Stimulated activated effector memory CD8-positive, alpha-beta T cell treated with anti-CD3 and anti-CD28 coated beads, Interleukin-12 subunit alpha, Interleukin-12 subunit beta, amount 100 ng/mL, for 72 hours (primary cell): ENCODE measurements around the gene HOXA6.

ENCODE experiments used
- ATAC-seq: fragments of 150-1000 bp; cut with Tn5 transposase; 2 replicates; pipeline ENCODE4 v1.10.0; 2021
- DNase-seq, 2 donors: peaks; one replicate each; pipeline ENCODE4 v3.0.0; 2021 to 2022; ENCODE audit warnings: low spot score in 2 of 2
- H3K27ac Mint-ChIP-seq: one replicate; pipeline ENCODE4 v1.8.0; 2022; ENCODE audit warnings: mild to moderate bottlenecking, mixed read lengths
- H3K36me3 Mint-ChIP-seq: one replicate; pipeline ENCODE4 v1.8.0; 2022; ENCODE audit warnings: mild to moderate bottlenecking, mixed read lengths
- H3K4me1 Mint-ChIP-seq: one replicate; pipeline ENCODE4 v1.8.0; 2022; ENCODE audit warnings: mixed read lengths
- H3K4me3 Mint-ChIP-seq: one replicate; pipeline ENCODE4 v1.8.0; 2022; ENCODE audit warnings: mild to moderate bottlenecking, mixed read lengths
- H3K9me3 Mint-ChIP-seq: one replicate; pipeline ENCODE4 v1.8.0; 2022; ENCODE audit warnings: mixed read lengths

The HOXA6 gene

DNA sequence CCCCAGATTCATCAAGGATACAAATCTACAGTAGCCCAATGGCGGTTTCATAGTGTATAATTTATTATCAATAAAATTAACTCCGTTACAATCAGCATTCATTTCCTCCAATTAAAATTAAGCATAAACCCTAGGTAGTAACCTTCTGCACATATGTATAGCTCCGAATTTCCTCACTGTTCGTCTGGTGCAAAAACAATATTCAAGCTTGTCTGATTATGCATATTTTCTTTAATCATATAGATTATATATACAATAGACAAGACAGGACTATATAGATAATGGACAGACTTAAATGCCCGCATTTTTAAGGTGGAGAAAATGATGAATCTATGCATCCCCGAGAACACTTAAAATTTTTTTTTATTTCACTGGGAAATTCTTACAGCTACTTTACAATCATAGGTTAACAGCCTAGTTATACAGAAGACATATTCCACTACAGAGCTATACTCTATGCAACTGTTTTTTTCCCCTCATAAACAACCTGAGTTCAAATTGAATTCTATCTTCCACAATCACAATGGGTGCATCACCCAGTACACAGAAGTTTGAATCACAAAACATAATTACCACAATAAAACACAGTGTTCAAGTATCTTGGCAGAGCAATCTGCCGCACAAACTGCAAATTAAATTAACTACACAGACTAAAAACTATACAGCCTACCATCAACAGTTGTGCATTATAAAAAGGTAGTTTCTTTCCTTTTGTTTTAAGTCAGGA is 15.2 kb upstream of the HOXA6 start:
- ATAC-seq (no peak), DNase-seq (no peak)
- Mint-ChIP-seq H3K27ac (no peak overlapping the region), H3K4me3 (no peak overlapping the region), H3K4me1 (peaks cover 32% of the 10 kb centered on the region), H3K36me3 (peaks cover 10% of the 10 kb centered on the region), H3K9me3 (no peaks in the 10 kb centered on the region)

- peaks cover 18% of the 10 kb centered on the region for H3K36me3 Mint-ChIP-seq
- no peak overlapping the region for H3K4me3 Mint-ChIP-seq
- ATAC-seq (no peak), DNase-seq (no peak)
- H3K27ac Mint-ChIP-seq: no peak overlapping the region
- no peaks in the 10 kb centered on the region for H3K9me3 Mint-ChIP-seq
- peaks cover 35% of the 10 kb centered on the region for H3K4me1 Mint-ChIP-seq
Measured at GRCh38 chr7:27161721-27162560, 14.4 kb upstream of the HOXA6 start.

- Mint-ChIP-seq H3K4me3 (peak overlapping the region; percentile 70), H3K27ac (no peak overlapping the region), H3K9me3 (no peaks in the 10 kb centered on the region), H3K36me3 (peaks cover 20% of the 10 kb centered on the region), H3K4me1 (peaks cover 36% of the 10 kb centered on the region)
- no peak for ATAC-seq
- no peak for DNase-seq
Measured at GRCh38 chr7:27161214-27161720, 13.7 kb upstream of the HOXA6 start.

GRCh38 chr7:27160546-27161213 is 13.1 kb upstream of the HOXA6 start:
- peak; percentile 86 to 92 for DNase-seq
- no peak overlapping the region for H3K27ac Mint-ChIP-seq
- peak; percentile 67 for ATAC-seq
- H3K9me3 Mint-ChIP-seq: no peaks in the 10 kb centered on the region
- peak overlapping the region; percentile 70 for H3K4me3 Mint-ChIP-seq
- H3K4me1 Mint-ChIP-seq: peaks cover 39% of the 10 kb centered on the region
- peaks cover 21% of the 10 kb centered on the region for H3K36me3 Mint-ChIP-seq

GRCh38 chr7:27160145-27160545 is 12.6 kb upstream of the HOXA6 start:
- DNase-seq: no peak
- H3K4me3 Mint-ChIP-seq: peak overlapping the region; percentile 70
- H3K36me3 Mint-ChIP-seq: peaks cover 19% of the 10 kb centered on the region
- H3K9me3 Mint-ChIP-seq: no peaks in the 10 kb centered on the region
- peak; percentile 31 for ATAC-seq
- H3K27ac Mint-ChIP-seq: no peak overlapping the region
- H3K4me1 Mint-ChIP-seq: peaks cover 42% of the 10 kb centered on the region

- Mint-ChIP-seq H3K4me1 (peaks cover 45% of the 10 kb centered on the region), H3K36me3 (peaks cover 25% of the 10 kb centered on the region), H3K4me3 (peak overlapping the region; percentile 70), H3K27ac (no peak overlapping the region), H3K9me3 (no peaks in the 10 kb centered on the region)
- no peak for ATAC-seq
- DNase-seq: no peak
Measured at GRCh38 chr7:27159266-27160144, 11.9 kb upstream of the HOXA6 start.

DNA sequence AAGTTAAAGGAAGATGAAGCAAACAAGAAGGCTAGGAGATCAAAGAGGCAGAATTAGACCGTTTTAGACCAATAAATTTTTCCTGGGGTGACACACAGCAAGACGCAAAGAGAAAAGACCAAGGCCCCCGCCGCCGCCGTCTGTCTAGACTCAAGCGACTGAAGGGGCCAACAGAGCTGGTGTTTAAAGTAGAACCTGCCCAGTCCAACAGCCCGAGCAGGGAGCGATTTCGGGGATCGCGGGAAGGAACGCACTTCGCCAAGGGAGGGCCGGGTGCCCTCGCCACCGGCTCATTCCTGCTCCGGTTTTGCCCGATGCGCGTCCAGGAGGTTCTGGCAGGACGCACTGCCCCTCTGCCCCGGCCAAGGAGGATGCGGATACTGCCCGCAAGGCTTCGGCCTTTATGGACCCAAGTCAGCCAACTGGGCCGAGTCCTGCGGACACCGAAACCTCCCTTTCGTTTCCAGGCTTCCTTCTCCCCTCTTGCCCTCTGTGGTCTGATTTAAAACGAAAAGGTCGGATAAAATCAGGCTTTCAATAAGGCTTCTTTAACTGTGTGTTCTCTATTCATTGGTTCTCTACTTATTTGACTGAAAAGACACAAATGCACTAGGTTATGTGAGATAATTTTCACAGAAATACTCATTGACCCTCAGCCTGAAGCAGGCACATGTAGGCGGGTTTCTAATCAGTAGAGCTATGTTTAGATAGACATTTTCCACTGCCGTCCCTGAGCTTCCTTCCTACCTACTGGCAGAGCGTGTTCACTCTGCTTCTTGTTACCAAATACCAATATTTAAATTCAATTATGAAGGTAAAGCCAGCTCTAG is 11.1 kb upstream of the HOXA6 start:
- ATAC-seq: no peak

DNA sequence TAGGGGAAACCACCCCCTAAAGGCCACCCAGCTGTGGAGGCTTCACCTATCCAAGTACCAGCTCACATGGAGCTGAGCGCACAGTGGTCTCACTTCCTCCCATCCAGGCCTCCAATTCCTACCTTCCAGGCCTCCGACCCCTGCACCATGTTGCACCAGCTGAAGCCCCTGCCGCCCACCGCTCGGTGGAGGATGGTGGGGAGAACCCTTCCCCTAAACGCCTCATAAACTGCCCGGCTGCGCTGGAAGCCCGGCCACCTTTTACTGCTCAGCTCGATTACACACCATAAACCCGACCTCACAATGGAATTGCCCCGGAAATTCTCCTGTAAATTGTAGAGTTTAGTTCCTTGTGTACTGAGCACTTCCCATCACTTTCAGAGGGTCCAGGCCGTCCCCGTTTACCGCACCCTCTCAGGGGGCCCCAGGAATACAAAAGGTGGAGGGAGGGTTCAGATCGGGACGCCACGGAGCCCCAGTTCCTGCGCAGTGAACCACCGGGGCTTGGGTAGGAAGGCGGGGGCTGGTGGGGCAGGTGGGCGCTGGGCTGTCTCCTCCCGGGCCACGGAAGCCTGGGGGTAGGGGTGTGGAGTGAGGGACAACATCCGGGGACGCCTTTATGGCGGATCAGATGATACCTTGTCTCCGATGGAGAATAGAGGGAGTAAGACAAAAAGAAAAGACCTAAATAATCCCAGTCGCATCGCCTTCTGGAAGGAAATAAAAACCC is 10.3 kb upstream of the HOXA6 start:
- Mint-ChIP-seq H3K9me3 (no peaks in the 10 kb centered on the region), H3K36me3 (peaks cover 25% of the 10 kb centered on the region), H3K27ac (no peak overlapping the region), H3K4me3 (peak overlapping the region; percentile 39), H3K4me1 (peaks cover 40% of the 10 kb centered on the region)
- ATAC-seq: no peak
- DNase-seq: no peak

More for the DNA sequence above, 11.1 kb upstream of the HOXA6 start:
- peaks cover 25% of the 10 kb centered on the region for H3K36me3 Mint-ChIP-seq
- peaks cover 41% of the 10 kb centered on the region for H3K4me1 Mint-ChIP-seq
- no peak for DNase-seq
- no peak overlapping the region for H3K27ac Mint-ChIP-seq
- H3K9me3 Mint-ChIP-seq: no peaks in the 10 kb centered on the region
- peak overlapping the region; percentile 39 for H3K4me3 Mint-ChIP-seq

DNA sequence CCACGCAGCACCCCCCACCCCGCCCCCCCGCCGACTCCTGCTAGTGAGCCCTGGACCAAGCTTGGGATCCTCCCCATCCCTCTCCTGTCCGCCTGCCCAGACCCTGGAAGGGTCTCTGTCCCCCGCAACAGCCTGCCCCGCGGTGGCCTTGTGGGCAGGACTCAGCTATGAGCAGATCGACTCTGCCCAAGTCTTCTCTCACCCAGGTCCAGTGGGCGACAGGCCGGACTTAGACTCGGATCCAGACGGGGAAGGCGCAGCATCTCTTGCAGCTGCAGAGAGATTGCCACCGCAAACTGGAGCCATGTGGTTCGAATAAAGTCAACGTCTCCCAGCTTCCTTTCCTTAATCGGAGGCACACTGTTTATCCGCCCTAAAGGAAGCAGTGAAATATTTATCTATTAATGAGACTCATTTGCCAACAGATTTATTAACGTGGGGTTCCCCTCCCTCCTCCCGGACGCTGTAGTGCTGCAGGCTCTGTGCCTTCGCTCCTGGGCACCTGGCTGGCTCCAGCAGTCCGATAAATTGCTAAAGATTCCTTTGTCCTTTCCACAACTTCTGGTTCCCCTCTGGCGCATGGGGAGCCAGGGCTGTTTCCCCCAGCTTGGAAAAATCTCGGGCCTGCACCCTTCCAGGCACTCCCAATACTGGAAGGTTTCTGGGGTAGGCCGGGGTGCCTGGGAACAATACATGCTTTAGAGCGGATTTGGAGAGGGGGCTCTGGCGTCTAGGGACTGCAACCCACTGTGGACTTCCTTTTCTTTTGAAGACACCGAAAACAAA is 9.5 kb upstream of the HOXA6 start:
- peak overlapping the region; percentile 73 for H3K4me3 Mint-ChIP-seq

GRCh38 chr7:27156508-27156898 is 8.9 kb upstream of the HOXA6 start, which contains the start of gene HOXA7:
Gene HOXA7 (minus strand): TSS chr7:27156675. CDS start chr7:27156545, 130 bp downstream.
- H3K36me3 Mint-ChIP-seq: peaks cover 25% of the 10 kb centered on the region
- DNase-seq (peak in 1 of 2 donors; percentile 52), ATAC-seq (no peak)
- H3K9me3 Mint-ChIP-seq: no peaks in the 10 kb centered on the region
- no peak within 1 kb of the TSS for H3K27ac Mint-ChIP-seq
- H3K4me3 Mint-ChIP-seq: peak within 1 kb of the TSS; percentile 73
- H3K4me1 Mint-ChIP-seq: peaks cover 48% of the 10 kb centered on the region

More for the DNA sequence above, 9.5 kb upstream of the HOXA6 start:
- no peaks in the 10 kb centered on the region for H3K9me3 Mint-ChIP-seq
- peaks cover 25% of the 10 kb centered on the region for H3K36me3 Mint-ChIP-seq
- ATAC-seq (no peak), DNase-seq (no peak)
- H3K27ac Mint-ChIP-seq: no peak overlapping the region
- H3K4me1 Mint-ChIP-seq: peaks cover 42% of the 10 kb centered on the region

DNA sequence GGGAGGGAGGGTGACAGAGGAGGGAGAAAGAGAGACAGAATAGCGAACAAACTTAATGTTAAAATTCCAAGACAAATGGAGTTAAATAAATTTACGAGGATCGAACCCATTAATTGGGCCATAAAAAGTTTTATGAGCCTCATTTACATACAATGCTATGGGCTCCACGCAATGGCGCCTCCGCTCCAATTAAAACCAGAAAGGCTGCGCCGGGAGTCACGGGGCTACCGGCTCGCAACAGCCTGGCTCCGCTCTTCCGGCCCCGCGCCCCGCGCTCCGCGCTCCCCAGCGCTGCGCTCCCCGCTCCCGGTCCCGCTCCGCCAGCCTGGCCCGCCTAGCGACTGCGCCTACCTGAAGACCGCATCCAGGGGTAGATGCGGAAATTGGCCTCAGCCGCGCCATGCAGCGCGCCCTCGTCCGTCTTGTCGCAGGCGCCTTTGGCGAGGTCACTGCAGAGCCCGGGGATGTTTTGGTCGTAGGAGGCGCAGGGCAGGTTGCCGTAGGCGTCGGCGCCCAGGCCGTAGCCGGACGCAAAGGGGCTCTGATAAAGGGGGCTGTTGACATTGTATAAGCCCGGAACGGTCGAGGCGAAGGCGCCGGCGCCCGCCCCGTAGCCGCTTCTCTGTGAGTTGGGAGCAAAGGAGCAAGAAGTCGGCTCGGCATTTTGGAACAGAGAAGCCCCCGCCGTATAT is 8.4 kb upstream of the HOXA6 start:
- DNase-seq (peak in 1 of 2 donors; percentile 66), ATAC-seq (no peak)
- Mint-ChIP-seq H3K9me3 (no peaks in the 10 kb centered on the region), H3K4me3 (peak overlapping the region; percentile 73), H3K27ac (no peak overlapping the region), H3K36me3 (peaks cover 25% of the 10 kb centered on the region), H3K4me1 (peaks cover 53% of the 10 kb centered on the region)
